NCI-H526 treated with DMSO at 0.1 percent for 48 hours (cell line): ENCODE measurements around the gene KCNA3.

ENCODE experiments used
- DNase-seq: peaks from one replicate; lab custom pipeline; 2025; lab: John Stamatoyannopoulos, UW

The KCNA3 gene

DNA sequence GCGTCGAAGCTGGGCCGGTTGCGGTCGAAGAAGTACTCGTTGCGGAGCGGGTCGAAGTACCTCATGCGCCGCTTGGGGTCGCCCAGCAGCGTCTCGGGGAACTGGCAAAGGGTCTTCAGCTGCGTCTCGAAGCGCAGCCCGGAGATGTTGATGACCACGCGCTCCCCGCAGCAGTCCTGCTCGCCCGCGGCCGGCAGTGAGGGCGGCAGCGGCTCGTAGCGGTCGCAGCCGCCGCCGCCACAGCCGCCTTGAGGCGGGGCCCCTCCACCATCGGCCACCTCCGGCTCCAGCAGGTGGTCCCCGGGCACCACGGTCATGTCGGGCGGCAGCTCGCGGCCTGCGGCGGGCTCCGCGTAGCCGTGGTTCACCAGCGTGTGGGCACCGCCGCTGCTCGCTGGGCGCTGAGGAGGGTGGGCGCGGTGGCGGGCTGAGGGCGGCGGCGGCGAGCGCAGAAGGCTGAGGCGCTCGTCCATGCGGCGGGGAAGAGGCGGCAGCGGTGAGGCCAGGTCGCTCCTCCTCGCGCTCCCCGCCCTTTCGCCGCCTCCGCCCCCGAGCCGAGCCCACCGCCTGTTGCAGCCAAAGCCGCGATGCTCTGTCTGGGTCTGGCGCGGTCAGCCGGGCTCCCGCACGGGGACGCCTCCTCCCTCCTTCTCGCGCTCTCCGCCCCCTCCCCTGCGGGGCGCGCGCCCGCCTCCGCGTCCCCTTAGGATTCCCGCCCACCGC, at the start of gene KCNA3:
Gene KCNA3, minus strand, starts transcription at position 604 of the 723 bp plus-strand sequence. Its CDS starts 131 bp downstream, at position 473.
- peak; percentile 40 for DNase-seq

DNA sequence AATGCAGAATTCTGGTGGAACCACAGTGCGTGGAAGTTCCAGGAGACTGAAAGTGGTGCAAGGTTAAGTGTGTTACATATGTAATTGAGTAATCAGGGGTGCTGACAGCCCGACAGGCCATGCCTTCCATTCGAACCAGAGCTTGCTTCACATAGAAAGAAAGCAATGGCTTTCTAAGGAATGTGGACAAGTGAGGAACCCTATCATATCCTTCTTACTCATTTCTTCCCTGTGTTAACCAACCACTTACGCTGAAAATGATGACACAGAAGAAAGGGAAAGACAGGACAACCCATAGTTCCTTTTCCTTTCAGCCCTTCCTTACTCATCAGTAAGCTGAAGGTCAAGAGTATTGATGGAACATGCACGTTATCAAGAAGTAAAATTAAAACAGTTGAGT, 48.1 kb upstream of the KCNA3 start:
- no peak for DNase-seq

DNA sequence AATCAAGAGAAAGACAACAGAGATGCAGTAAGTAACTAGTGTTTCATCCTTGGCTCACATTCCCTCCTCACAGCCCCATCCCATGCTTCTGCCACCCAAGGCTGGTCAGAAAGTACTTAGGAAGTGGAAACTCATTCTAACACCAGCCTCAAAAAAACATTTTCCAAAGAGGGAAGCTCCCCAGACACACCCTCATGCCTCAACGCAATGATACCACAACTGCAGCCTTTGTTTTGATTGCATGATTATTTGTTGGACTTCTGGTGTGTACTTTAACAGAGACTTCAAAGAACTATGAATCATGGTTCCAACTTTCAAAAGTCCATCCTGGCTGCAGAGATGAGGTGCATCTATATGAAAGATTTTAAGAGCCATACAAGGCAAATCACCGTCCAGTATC, 45.2 kb upstream of the KCNA3 start:
- no peak for DNase-seq

DNA sequence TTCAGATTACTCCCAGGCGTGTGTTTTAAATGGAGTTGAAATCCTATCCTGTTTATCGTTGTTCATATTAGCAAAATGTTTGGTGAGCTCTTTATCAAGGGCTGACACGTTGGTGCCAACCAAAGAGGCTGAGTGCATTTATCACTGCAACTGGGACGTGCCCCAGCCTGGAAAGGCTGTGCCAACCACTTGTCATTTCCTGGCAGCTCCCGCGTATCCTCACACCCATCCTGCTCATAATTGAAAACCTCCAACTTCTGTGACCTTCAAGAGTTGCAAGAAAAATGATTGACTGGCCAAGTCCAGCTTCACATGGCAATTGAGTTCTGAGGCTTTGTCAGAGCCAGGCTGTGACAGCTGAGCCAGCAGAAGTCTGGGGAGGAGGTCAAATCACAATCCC, 43.7 kb upstream of the KCNA3 start:
- no peak for DNase-seq

DNA sequence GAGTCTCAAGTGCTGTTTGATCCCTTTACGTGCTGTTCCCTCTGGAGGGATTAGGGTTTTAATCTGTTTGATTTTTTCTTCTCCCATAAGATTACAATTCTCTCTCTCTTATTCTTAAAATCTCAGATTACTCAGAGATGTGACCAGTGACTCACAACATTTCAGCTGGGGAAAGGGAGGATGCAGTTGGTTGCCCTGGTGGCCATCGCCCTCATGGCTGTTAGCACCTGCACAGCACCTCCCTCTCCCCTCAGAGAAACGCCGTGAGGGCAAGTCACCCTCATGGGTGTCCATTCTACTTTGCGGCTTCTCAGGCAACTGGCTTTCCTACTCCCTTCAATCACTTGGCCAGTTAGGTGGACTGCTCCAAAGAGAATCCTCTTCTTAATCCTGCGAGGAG, 42.4 kb upstream of the KCNA3 start:
- DNase-seq, result no peak

DNA sequence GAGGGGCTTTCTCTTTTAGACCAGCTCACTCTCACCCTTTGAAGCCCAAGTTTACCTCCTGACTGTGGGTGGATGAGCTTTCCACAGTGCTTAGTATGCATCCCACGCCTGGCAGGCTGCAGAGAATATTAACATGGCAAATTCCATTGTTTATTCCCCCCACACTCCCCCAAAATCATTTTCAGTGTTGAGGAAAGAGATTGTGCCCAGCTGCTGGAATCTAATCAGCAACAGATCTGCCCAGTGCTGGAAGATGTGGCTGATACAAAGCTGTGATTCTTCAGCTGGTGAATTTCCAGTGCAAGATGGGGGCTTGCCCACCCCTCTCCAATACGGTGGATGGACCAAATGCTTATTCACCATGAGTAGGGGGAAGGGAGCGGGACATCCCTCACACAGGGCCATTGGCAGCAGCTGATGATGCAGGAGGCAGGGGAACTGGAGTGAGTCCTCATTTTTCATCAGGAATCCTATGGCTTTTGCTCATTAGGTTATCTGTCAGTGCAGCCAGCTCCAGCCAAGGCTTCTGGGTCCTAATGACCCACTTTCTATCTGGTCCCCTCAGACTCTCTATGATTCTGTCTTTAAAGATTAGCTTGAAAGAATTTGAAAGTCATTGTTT, 39.7 kb upstream of the KCNA3 start:
- no peak for DNase-seq

DNA sequence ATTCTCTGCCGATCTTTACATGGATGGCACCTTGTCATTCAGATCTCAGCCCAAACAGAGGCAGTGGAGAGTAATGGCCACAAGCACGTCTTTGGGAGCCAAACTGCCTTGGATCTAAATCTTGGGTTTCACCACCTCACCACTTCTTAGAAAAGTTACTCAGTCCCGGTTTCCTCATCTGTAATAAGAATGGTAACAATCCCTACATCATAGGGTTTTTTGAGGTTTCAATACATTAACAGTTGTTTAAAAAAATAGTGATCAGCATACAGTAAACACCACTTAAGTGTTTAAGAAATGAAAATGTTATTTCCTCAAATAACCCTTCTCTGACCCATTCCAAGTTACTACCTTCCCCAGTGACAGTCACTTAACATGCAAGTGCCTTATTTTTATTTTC, 38.5 kb upstream of the KCNA3 start:
- DNase-seq, result no peak

DNA sequence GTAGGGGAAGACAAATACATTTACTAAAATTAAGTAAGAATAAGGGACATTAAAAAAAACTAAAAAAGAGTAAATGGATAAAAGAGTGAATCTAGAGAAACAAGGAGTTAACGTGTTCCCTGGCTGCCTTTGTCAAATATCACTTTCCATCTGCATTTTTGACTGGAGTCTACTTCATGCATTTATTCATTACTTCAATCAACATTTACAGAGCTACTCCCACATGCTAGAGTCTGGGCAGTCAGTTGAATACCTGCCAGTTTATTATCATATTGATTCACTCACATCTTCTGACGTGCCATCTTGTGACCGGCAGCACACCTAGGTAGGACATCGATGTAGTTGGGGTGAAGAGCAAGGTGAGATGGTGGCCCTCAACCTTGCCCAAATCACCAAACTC, 35.6 kb upstream of the KCNA3 start:
- DNase-seq, result no peak

DNA sequence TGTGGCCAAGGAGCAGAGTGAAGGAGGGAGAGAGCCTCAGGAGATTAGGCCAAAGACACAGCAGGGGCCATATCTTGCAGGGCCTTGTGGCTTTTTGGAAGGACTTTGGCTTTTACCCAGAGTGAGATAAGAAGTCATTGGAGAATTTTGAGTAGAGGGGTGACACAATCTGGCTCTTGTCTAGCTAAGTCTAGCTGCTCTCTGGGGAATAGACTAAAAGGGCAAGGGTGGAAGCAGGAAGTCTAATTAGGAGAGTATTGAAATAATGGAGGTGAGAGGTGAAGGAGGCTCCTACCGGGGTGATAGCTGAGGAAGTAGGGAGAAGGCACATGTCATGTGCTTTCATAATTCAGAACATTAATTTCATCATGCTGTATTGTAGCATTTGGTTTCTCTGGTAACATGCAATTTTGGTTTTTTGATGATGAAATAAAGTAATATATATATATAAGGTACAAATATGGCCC, 34.3 kb upstream of the KCNA3 start:
- DNase-seq, result no peak

DNA sequence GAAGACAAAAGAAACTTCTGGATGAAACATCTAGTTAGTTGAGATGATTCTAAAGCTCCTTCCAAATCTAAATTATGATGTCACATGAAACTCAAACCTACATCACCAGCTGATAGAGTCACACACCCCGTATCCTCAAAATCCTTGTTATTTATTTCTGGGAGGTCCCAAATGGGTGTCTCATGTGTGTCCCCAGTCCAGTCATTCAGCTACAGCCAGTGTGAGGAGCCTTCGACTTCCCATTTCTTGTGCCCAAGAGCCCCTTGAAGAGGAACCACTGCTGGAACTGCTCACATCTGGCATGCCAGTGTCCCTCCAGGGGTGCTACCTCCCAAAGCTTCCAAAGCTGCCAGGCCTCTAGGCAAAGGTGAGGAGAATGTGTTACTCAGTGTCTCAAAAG, 32.5 kb upstream of the KCNA3 start:
- no peak for DNase-seq

DNA sequence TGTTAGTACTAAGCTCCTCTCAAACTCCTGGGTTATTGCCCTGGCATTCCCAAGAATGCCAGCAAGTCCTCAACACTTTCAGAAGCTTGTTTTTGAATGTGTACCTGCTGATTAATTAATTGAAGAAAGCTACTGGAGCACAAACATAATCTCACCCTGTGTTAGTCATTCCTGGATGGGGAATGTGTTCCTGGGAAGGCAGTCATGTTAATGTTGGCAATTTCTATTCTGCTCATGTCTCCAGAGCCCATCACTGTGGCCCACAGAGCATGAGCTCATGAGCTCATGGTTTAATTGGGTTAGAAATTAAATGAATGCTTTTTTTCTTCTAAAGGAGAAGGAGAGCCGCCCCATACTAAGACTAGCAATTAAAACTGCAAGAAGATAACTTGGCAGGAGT, 31.9 kb upstream of the KCNA3 start:
- DNase-seq, result no peak

DNA sequence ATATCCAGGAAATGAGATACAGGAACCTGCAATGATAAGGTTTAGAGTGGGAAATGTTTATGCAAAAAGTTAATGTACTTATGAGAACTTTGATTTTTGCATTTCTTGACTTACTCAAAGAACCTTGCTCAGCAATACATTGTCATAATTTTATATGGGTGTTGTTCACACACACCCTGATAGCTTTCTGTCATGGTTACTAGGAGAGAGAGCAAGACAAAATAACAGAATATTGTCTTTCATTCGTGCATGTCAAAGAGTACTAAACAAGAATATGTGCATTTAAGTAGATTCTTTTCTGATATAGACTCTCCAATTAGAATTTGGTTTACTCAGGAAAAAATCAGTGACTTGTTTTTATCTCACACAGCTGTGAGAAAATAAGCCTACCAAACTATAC, 27.5 kb upstream of the KCNA3 start:
- DNase-seq, result no peak

DNA sequence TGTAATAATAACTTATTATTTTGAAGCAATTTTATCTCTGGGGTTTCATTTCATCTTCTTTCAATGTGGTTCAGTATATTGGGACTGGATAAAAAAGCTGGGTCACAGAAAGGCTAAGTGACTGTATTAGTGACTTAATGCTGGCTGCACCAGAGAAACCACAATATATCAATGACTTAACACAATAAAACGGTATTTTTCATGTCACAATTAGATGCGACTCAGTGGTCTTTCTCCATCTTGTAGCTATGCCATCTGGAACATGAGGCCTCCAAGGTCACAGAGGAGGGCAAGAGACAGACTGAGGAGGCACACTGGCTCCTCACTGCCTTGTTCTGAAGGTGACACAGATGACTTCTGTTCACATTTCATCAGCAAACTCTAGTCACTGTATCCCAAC, 26.0 kb upstream of the KCNA3 start:
- DNase-seq, result no peak

DNA sequence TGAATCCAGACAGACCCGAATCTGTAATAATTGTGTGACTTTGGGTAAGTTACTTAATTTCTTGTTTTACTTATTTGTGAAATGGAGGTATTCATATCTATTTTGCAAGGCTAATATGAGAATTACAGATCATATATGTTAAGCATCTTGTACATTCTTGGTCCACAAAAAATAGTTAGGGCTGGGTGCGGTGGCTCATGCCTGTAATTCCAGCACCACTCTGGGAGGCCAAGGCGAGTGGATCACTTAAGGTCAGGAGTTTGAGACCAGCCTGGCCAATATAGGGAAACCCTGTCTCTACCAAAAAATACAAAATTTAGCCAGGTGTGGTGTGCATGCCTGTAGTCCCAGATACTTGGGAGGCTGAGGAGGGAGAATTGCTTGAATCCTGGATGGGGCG, 22.9 kb upstream of the KCNA3 start:
- DNase-seq, result no peak

DNA sequence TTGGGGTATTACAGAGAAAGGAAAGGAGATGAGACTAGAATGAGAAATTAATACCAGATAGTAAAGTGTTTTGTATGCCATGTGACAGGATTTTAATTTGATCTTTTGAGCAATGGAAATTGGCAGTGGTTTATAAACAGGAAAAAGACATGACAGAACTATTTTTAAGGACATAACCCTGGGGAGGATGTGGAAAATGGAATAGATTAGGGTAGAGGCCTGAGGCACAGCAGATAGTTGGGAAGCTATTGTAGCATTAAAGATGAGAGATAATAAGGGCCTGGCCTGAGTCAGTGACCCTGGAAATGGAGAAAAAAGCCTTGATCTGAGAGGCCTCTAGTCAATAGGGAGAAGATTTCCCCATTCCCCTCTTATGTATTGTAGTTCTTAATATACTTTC, 22.1 kb upstream of the KCNA3 start:
- DNase-seq, result no peak

DNA sequence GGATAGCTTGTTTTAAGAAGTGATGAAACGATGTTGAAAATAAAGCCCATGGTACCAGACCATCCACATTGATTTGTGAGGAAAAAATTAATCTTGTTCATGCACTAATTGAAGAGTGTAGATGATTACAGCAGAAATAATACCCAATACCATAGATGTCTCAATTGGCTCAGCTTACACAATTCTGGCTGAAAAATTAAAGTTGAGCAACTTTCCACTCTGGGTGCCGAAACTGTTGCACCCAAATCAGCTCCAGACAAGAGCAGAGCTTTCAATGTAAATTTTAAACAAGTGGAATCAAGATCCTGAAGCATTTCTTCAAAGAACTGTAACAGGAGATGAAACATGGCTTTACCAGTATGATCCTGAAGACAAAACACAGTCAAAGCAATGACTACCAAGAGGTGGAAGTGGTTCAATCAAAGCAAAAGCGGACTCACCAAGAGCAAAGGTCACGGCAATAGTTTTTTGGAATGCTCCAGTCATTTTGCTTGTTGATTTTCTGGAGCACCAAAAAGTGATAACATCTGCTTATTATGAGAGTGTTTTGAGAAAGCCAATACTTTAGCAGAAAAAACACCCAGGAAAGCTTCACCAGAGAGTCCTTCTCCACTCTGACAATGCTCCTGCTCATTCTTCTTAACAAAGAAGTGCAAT, 16.1 kb upstream of the KCNA3 start:
- DNase-seq, result no peak

DNA sequence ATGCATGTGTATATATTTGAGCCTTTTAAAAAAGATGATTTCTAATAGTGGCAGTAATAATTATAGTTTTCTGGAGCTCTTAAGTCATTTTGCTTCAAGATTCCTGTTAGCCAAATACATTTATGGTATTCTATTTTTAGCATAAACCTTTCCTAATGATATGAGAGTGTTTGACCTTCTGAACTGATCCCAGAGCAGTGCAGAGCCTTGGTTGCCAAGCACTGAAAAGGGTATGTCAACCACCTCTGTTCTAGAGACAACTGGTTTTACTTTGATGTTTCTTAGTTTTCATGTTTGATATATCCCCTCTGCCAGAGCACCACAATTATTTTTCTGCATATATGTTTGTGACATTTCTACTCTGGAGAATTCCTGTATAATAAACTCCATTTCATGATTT, 15.1 kb upstream of the KCNA3 start:
- DNase-seq, result no peak

DNA sequence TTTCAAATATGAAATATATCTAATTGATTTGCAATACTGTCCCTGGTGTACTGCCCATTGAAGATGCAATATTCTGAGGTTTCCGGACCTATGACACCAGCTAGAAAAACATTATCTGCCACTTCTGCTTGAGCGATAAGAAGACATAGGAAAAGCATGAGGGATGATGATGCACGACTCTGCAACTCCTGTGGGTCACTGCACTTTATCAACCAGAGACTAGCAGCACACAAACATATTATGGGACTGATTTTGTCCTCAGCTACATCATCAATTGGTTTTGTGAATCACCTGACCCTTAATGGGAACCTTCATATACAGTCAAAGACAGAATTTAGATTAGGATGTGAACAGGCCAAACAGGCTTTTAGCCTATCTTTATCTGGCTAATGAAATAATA, 13.8 kb upstream of the KCNA3 start:
- no peak for DNase-seq

DNA sequence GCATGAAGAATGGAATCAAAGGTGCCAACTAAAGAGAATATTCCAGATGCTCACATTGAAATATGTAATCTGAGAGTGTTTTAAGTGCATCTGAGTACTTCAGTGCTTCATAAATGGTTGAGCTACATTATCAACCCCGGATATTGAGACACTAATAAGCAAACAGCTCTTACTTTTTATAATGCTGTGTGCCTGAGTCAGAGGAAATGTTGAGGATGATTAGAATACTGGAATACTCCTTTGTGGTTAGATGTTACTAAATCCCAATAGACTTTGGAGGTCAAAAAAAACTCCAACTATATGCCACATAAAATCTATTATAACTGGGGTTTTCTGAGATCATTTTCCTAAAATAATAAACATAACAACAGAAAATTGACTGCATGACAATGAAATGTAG, 12.5 kb upstream of the KCNA3 start:
- DNase-seq, result no peak

DNA sequence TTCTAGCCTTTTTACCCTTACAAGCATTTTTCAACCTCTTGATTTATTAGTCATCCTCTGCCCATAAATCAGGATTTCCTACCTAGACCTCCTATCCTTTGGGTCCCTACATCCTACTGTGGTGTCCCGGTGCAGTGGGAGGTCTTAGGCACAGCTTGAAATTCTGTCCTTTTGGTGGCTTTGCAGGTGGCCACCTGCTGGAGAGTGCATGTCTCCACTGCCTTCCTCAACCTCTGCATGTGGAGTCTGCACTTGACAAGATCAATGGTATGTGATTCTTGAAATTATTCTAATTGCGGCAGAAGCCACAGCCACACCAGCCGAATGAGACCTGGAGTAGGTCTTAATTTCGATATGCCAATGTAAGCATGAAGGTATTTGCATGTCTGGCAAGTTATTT, 11.4 kb upstream of the KCNA3 start:
- no peak for DNase-seq

DNA sequence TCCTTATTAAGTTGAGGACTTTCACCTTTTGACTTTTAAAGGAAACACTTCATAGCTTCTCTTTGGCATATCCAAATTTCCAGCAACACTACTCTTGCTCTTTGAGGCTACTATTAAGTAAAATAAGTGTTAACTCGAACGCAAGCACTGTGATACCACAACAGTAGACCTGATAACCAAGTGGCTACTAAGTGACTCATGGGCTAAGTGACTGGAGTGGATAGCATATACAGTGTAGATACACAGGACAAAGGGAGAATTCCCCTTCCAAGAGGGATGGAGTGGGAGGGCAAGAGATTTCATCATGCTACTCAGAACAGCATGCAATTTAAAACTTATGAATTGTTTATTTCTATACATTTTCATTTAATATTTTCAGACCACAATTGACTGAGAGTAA, 9.8 kb upstream of the KCNA3 start:
- DNase-seq, result no peak

DNA sequence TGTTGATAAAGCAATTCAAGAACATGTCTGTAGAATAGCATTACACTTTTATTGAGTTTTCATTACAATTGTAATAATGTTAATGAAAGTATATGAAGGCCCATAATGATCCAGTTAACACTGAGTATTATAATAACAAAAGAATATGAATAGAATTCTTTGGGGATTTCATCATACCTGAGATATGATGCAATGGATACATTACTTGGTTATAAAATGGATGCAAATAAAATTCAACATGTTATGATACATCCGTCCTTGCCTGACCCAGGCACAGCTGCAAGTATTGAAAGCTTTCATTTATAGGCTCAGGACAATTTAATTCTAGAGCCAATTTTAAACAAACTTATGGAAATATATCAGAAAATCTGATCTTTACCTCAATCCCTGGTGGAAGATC, 8.2 kb upstream of the KCNA3 start:
- DNase-seq, result no peak

DNA sequence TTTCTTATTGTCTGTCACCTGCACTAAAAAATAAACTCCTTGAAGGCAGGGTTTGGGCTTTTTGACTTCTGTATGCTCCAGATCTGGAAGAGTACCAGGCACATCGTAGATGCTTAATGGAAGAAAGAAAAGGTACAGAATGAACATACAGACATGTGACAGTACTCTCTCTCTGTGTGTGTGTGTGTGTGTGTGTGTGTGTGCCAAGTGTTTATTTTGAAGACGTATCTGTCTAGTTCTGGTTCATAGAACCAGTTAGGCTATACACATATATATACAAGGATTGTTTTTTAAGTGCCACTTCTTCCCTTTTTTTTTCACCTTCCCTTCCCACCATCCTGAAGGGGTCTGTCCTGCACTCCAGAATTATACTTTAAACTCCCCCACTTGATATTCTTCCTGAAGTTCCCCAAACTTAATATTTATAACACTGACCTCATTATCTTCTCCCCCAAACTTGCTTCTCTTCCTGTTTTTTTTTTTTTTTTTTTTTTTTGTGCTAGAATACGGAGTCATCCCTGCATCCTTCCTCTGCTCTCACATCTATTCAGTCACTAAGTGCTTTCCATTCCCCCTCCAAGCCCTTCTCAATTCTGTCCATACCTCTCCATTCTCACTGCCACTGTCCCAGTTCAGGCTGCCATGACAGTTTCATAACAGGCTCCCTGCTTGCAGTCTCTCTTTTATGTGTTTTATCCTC, 5.4 kb upstream of the KCNA3 start:
- DNase-seq, result no peak
